GM13977 (cell line): ENCODE measurements around the gene HPSE2.

Source experiments
- DNase-seq: peaks from one replicate; pipeline ENCODE4 v3.0.0; 2012; ENCODE audit warnings: low spot score
- CTCF ChIP-seq: IDR thresholded peaks from 2 replicates; pipeline ENCODE4 v1.5.1; 2012; ENCODE audit warnings: mild to moderate bottlenecking, control low read depth; ENCODE audit not compliant: insufficient read depth; ENCODE audit errors: extremely low read depth, missing control alignments
- in situ Hi-C: fragments of 300-500 bp; cut with MboI; formaldehyde crosslinking; loops from one replicate; pipeline ENCODE4 v1.12.0; 2022; ENCODE audit warnings: low sequenced_read_pairs, low pct_unique_long_range_greater_than_20kb, mixed read lengths, inconsistent platforms; ENCODE audit not compliant: unreplicated experiment

The HPSE2 gene

GRCh38 chr10:98474628-98475027 lies 761.0 kb downstream of the HPSE2 start:
- no peak for TF ChIP-seq CTCF
- in situ Hi-C loops, result no loop called here
- peak; percentile 29 for DNase-seq

DNA sequence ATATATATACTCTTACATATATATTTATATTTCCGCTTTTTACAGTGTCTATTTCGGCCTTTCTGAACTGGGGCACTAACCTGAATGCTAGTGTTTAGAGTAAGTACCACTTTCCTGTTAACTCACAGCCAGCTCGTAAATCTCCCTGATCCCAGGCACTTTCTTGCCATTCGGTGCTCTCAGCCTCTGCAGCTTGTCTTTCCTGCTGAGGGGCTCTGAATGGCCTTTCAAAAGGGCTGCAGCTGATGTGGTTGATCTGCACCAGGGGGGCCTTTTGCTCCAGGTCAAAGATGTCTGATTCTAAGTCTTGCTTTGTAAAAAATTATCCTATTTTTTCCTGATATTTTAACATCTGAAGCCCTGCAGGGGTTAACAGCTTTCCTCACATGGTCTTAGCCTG lies 763.5 kb downstream of the HPSE2 start:
- TF ChIP-seq CTCF, result no peak
- in situ Hi-C loops, result no loop called here
- DNase-seq, result no peak

- DNase-seq, result no peak
- no peak for TF ChIP-seq CTCF
- in situ Hi-C loops, result no loop called here
Observed at GRCh38 chr10:98470850-98471249, 764.8 kb downstream of the HPSE2 start.

DNA sequence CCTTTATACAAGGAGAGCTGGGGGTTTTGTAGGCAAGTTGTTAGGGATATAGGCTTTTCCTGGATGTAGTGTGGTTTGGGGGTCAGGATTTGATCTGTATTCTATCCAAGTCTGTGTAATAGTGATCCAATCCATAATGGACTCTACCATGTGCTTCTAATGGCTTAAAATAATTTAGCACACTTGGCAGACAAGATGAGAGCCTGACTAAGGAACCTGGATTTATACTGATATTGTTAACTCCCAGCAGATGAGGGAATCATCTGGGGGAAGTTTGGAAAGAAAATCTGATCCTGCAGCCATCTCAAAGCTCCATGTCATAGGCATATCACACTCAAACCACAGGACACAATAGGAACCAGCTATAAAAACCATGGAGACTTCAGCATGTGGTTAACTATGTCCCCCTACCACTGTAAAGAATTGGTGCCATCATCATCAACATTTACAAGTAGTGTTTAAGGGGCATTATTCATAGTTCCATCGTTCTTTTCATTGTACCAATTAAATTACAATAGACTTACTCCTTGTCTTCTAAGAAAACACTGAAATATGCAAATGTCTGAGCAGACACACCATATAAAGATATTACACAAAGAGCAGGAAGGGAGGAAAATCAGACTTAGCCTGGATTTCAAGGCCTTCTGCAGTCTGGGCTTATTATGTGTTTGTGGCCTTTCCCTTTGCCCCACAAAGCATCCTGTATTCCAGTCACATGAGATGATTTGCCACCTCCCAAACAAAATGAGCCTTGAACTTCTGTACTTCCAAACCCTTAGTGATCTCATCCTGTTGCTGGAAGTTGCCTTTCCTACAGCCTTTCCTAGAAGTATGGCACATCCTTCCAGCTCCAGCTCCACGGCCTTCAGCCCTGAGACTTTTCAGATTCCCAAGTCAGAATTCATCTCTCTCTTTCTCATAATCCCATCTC lies 766.4 kb downstream of the HPSE2 start:
- in situ Hi-C loops, result loop anchor here (10.0 kb wide), 2 partner anchors 196 to 786 kb away; no protein-coding TSS in a partner anchor
- no peak for DNase-seq
- TF ChIP-seq CTCF, result no peak

GRCh38 chr10:98467506-98468318 lies 767.9 kb downstream of the HPSE2 start:
- in situ Hi-C loops, result loop anchor here (10.0 kb wide), 2 partner anchors 197 to 787 kb away; no protein-coding TSS in a partner anchor
- TF ChIP-seq CTCF, result peak; percentile 91
- peak; percentile 90 for DNase-seq

DNA sequence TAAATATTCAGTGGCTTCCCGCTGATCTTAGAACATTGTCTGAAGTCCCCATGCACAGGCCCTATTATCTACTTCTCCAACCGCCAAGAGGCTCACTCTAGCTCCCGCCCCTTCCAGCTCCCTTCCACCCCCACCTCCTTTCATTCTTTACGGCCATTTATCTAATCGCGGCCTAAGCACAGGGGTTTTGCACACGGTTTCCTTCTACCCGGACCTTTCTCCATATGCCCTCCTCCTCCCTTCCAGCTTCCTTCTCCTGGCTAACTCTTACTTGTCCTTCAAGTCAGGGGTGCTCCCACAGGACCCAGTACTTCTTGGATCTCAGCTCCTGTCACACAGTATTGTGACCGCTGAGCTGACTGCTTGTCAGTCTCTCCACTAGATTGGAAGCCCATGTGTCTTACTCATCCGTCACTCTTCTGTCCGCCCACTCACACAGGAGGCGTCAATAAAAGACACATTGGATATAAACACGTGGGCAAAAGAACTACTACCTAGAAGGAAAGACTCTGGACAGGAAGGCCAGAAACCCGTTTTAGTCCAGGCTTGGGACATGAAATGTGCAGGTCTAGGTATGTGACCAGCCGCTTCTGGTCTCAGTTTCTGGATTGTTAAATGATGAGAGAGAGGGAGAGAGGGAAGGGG lies 768.7 kb downstream of the HPSE2 start:
- DNase-seq, result no peak
- TF ChIP-seq CTCF, result no peak
- in situ Hi-C loops, result loop anchor here (10.0 kb wide), 2 partner anchors 198 to 788 kb away; no protein-coding TSS in a partner anchor
